ENCODE data around the gene VAV2.
"Not testable (repeated sequence)": the region's sequence is repeated elsewhere in the genome, so short reads cannot be mapped to it uniquely, and the experiment has no call there.

Gene VAV2

GRCh38 chr9:133915534-133916158 lies 76.5 kb downstream of the VAV2 start:
- DNase-seq (ENCODE audit: low read depth) = no peak

- DNase-seq (ENCODE audit: low read depth) = no peak
Observed at GRCh38 chr9:133914442-133915342, 77.4 kb downstream of the VAV2 start.

GRCh38 chr9:133913571-133914369 lies 78.4 kb downstream of the VAV2 start:
- DNase-seq (ENCODE audit: low read depth) = no peak

GRCh38 chr9:133910855-133911514 lies 81.1 kb downstream of the VAV2 start:
- DNase-seq (ENCODE audit: low read depth) = no peak

GRCh38 chr9:133906932-133907910 lies 84.9 kb downstream of the VAV2 start:
- no peak for DNase-seq (ENCODE audit: low read depth)

GRCh38 chr9:133906218-133906617 lies 85.9 kb downstream of the VAV2 start:
- no peak for DNase-seq (ENCODE audit: low read depth)

- no peak for DNase-seq (ENCODE audit: low read depth)
Observed at GRCh38 chr9:133905493-133905892, 86.6 kb downstream of the VAV2 start.

GRCh38 chr9:133904346-133905090 lies 87.6 kb downstream of the VAV2 start:
- DNase-seq (ENCODE audit: low read depth) = no peak

- DNase-seq (ENCODE audit: low read depth) = no peak
Observed at GRCh38 chr9:133901184-133901835, 90.8 kb downstream of the VAV2 start.

- no peak for DNase-seq (ENCODE audit: low read depth)
Observed at GRCh38 chr9:133897675-133898074, 94.4 kb downstream of the VAV2 start.

- not testable (repeated sequence) for DNase-seq (ENCODE audit: low read depth)
Observed at GRCh38 chr9:133896007-133896406, 96.1 kb downstream of the VAV2 start.

- DNase-seq (ENCODE audit: low read depth) = no peak
Observed at GRCh38 chr9:133895335-133895734, 96.8 kb downstream of the VAV2 start.

- DNase-seq (ENCODE audit: low read depth) = no peak
Observed at GRCh38 chr9:133894377-133895321, 97.5 kb downstream of the VAV2 start.

GRCh38 chr9:133893191-133893994 lies 98.7 kb downstream of the VAV2 start:
- no peak for DNase-seq (ENCODE audit: low read depth)

GRCh38 chr9:133892193-133892920 lies 99.8 kb downstream of the VAV2 start:
- DNase-seq (ENCODE audit: low read depth) = no peak

- no peak for DNase-seq (ENCODE audit: low read depth)
Observed at GRCh38 chr9:133891741-133892140, 100.4 kb downstream of the VAV2 start.

- DNase-seq (ENCODE audit: low read depth) = no peak
Observed at GRCh38 chr9:133890583-133890982, 101.5 kb downstream of the VAV2 start.

Data from stimulated activated CD8-positive, alpha-beta memory T cell treated with anti-CD3 and anti-CD28 coated beads, Interleukin-7, amount 100 ng/mL, for 24 hours (primary cell).